Activated T-cell treated with anti-CD3 and anti-CD28 coated beads, Interleukin-2, amount 50 U/mL, for 48 hours (primary cell): ENCODE results near the gene SFXN4.

Source experiments
- DNase-seq, 2 experiments: peaks; one replicate each; pipeline ENCODE4 v3.0.0-alpha.2; 2020

The SFXN4 gene, protein sequence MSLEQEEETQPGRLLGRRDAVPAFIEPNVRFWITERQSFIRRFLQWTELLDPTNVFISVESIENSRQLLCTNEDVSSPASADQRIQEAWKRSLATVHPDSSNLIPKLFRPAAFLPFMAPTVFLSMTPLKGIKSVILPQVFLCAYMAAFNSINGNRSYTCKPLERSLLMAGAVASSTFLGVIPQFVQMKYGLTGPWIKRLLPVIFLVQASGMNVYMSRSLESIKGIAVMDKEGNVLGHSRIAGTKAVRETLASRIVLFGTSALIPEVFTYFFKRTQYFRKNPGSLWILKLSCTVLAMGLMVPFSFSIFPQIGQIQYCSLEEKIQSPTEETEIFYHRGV

GRCh38 chr10:119165171-119166117 is at the start of gene SFXN4:
Gene SFXN4, minus strand, starts transcription at chr10:119165714. Its CDS starts 67 bp downstream, at chr10:119165647.
- peak; percentile 86 to 89 for DNase-seq

DNA sequence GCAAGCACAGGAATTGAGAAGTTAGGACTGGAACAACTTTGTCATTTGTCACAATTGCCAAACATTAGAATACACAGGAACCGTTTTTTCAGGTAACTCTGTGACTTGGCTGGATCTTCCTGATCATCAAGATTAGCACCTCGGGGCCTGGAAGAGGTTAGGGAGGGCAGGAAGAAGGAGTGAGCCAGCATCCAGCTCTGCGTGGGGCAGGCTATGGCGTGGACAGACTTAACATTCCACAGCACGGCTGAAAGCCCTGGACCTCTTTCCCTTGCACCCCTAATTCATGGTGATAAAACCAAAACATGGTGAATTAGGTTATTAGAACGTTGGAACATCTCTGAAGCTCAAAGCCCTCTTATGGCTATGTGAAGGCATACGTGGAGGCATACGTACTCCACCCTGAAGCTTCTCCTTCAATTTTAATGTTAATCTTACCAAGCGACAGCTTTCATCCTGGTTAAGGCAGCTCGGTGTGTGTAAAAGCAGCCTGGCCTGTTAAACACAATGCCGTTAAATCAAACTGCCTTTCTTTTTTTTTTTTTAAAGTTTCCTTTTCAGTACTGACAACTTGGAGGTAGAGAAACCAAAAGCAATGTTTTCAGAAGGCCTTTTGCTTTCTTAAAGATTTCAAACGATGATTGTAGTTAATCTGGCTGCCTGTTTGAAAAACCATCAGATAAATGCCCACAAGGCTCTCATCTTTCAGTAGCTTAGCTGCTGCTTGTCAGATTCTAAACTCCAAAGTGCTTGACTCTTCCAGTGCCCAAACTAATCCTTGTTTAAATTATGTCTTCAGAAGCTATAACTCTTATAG is 46.3 kb upstream of the SFXN4 start:
- peak in 1 of 2 experiments; percentile 32 for DNase-seq

DNA sequence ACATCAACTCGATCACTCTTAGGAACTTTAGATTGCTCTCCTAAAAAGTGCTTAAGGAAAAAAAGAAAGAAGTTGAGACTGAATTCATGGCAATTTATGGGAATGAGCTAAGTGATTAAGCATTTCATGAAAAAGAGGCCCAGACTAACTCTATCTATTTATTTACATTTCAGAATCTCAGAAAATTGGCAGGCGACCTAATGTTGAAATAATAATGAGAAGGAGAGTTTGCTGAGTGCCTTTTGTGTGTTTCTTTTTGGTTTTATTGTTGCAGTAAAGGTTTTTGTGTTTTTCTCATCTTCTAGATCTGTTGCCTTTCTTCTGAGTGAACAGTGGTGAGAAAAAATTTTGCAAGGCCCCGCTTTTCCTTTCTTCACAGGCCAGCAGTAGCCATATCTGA is 45.7 kb upstream of the SFXN4 start:
- no peak for DNase-seq

DNA sequence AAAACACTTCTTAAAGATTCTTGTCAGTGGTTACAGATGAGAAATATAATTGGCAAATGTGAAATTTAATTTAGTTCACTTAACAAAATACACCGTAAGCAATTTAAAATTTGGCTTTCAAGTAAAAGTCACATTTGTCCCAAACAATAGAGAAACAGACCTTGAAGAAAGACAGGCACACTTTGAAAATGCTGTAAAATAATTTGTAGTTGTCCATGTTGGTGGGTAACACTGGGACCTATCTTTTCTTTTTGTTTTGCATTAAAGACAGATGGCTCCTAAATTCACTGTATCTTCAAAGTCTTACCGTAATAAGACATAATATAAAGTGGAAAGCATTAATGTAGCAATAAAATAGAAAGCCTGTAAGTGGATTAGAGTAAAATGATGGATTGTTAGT is 45.1 kb upstream of the SFXN4 start:
- no peak for DNase-seq

DNA sequence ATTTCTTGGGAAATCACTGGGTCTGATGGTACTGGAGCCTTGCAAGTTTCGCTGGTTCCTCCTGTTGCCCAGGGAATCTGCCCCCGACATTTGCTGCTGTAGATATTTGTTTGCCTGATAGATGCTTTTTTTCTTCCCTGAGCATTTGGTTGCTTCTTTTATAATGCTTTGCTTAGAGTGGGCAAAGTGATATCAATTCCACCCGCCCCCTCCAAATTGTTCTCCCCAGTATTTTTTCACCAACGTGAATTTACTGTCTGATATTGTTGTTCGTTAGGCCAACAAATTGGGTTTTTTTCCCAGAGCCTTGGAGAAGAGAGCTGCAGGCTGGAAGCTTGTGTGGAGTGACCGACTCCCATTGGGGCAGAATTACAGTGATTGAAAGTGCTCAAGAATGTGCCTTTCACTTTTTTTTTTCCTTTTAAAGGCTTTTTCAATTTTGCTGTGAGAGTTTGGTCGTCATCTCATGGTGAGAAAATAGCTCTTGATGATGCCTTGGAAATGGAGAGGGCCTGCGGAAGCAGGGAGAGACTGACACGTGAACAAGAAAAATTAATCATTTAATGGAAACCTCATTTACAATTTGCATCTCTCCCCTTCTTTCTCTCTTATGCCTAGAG is 44.3 kb upstream of the SFXN4 start:
- no peak for DNase-seq

GRCh38 chr10:119209035-119209735 is 43.7 kb upstream of the SFXN4 start:
- DNase-seq: peak; percentile 72 to 74

DNA sequence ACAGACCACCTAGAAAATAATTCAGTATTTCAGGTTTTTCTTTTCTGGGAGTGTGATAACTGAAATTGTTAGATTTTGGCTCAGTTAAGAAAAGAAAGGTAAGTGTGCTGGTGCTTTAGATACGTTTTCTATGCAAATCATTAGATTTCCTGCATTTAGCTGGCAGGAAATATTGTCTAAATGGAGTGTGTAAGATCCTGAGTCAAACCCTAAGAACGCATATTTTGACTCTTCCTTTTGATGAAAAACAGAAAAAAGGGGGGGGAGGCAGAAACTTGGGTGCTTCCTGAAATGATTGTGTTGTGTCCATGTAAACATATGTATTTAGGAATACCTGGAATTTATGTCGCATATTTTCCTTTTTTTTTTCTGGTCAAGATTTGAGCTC is 43.0 kb upstream of the SFXN4 start:
- no peak for DNase-seq

DNA sequence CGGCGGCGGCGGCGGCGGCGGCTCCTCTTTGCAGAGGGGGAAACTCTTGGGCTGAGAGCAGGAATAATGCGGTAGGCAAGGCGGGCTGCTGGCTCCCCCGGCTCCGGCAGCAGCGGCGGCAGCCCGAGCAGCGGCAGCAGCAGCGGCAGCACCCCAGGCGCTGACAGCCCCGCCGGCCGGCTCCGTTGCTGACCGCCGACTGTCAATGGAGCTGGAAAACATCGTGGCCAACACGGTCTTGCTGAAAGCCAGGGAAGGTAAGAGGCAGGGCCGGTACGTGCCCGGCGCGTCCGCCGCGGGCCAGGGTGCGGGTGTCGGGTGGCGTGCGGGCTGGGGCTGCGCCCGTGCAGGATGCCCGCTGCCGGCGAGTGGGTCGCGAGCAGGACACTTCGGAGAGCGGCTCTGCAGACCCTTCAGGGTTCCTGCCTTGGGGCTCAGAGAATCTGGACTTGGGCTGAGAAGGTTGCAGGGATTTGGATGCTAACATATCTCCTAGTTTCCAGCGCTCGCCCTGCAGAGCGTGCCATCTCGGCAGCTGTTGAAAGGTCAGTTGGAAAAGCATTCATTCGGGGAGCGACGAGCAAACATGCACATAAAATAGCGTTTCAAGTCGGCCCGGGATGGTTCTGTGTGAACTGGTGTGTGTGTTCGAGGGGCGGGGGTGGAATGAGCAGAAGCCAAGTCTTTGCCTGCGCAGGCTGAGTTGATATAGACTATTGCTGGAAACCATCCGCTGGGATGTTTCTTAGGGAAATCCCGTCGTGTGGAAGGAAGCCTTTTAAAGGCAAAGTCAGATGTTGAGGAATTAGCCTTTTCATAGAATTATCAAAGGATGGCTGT is 42.4 kb upstream of the SFXN4 start:
- DNase-seq: peak; percentile 63 to 71

- peak; percentile 92 to 95 for DNase-seq
These were observed 41.8 kb upstream of the SFXN4 start, which contains the start of gene GRK5 for GRCh38 chr10:119207366-119207666. Gene GRK5, plus strand, starts transcription at chr10:119207571. Its CDS starts 347 bp downstream, at chr10:119207918.

GRCh38 chr10:119206603-119207365 is 41.3 kb upstream of the SFXN4 start:
- DNase-seq: peak; percentile 84 to 86

GRCh38 chr10:119205894-119206602 is 40.5 kb upstream of the SFXN4 start:
- peak; percentile 70 for DNase-seq

DNA sequence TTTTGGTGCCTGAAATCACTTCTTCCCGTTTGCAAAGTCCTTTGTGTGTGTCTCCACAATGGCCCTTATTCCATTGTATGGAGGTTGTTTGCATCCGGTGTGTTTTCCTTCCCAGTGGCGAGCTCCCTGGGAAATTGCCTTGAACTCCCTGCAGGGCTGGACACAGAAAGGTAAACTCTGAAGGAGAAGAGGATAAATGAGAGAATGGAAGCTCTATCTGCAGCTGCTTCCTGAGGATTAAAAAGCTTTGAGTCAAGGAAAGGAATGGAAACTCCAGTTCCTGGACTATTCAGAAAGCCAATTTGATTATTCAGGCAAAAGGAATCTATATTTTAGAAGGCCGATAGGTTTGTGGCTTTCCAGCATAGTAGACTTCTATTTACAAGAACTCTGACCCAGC is 37.5 kb upstream of the SFXN4 start:
- DNase-seq: no peak

DNA sequence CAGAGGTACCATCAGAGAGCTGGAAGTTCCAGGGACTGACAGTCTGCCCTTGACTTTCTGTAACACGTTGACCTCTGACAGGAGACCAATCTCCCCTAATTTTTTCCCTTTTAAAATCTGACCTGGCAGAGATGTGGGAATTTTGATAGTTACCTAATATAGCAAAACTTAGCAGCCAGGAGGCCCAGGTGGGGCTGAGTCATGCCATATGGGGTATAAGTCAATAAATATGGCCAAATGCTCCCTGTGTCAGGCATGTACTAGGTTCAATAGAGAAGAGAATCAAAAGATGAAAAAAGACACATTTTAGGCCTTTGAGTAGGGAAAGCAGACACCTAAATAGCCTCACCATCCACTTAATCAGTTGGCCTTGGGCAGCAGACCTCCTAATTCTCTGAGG is 35.7 kb upstream of the SFXN4 start:
- DNase-seq: no peak

DNA sequence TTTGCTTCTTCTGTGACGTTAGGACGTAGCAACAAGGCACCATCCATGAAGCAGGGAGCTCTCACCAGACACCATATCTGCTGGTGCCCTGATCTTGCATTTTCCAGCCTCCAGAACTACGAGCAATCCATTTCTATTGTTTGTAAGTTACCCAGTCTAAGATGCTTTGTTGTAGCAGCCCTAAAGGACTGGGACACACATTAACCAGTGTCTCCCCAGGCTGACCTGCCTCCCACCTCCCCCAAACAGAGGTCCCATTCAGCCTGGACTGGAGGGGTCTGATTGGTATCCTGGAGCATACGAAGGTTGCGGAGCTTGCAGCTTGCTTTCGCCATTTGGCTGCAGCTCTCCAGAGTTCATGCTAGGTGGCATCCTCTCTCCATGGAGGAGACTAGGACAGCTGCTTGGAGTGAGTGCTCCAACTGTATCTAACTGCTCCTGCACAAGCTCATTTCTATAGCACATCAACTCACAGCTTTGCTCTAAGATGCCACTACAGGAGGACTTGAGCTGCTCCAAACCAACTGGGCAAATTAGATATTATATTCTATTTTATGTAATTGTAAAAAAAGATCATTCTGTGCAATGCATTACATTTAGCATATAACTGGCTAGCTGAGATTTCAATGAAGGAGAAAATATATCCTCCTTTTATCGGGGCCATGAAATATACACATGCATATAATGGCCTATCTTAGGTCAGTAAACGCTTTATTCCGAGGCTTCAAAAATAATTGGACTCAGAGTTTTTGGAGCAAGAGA is 33.9 kb upstream of the SFXN4 start:
- DNase-seq: peak in 1 of 2 experiments; percentile 56

GRCh38 chr10:119198438-119198837 is 32.9 kb upstream of the SFXN4 start:
- DNase-seq: peak in 1 of 2 experiments; percentile 46

DNA sequence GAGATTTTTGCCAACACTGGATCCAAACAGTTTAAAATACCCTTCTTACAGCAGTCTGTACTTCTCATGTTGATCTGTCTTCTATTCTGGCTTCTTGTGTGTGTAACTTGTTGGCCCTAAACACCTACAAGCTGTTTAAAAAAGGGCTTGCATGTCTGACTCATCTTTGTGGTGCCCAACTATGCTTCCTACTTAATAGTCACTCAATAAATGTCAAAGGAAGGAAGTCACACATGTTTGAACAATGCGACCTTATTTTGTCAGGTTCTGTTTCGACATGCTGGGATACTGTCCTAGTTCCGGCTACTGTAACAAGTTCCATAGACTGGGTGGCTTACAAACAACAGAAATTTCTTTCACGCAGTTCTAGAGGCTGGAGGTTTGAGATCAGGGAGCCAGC is 32.4 kb upstream of the SFXN4 start:
- no peak for DNase-seq

GRCh38 chr10:119191881-119192280 is 26.4 kb upstream of the SFXN4 start:
- DNase-seq: peak in 1 of 2 experiments; percentile 42

DNA sequence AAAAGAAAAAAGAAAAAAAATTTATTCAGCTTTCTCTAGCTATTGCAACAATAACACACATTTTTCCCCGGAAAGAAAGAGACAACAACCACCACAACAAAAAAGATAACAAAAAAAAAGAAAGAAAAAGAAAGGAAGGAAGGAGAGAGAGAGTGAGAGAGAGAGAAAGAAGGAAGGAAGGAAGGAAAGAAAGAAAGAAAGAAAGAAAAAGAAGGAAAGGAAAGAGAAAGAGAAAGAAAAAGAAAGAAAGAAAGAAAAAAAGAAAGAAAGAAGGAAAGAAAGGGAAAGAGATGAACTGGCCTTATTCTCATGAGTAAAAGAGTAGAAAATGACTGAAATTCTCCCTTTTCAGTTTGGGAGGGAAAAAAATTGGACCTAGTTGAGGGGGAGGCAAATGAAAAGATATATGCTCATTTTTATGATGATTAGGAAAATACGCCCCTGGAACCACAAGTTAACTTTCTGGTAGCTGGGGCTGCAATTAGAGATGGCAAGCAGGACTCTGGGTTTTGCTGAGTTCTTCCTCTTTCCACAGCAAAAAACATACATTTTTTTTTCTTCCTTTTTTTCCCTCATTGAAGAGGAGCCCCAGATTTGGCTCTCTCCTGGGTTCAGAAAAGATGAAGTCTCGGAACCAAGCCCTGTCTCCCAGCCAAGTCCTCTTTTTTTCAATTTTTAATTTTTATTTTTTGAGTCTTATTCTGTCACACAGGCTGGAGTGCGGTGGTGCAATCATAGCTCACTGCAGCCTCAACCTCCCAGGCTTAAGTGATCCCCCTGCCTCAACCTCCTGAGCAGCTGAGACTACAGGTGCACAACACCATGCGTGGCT is 25.7 kb upstream of the SFXN4 start:
- DNase-seq: no peak
